T1000 (cell line): Measurements from ENCODE around the gene ARFGEF3.

Source experiments
- DNase-seq: peaks from one replicate; lab custom pipeline; 2025; ENCODE audit warnings: mixed read lengths; lab: John Stamatoyannopoulos, UW

The ARFGEF3 gene

DNA sequence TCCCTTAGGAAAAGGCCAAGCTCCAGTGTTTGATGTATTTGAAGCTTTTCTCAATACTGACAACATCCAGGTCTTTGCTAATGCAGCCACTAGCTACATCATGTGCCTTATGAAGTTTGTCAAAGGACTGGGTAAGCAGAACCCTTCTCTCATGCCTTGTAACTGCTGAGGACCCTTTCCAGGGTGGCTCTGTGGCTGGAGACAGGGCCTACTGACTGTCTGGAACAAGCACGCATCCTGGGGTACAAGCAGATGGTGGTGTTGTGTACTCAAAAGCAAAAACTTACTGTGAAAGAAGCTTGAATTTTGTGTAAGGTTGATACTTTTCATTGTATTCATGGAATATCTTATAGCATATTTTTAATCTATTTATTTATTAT, 147.0 kb downstream of the ARFGEF3 start:
- DNase-seq, result no peak

DNA sequence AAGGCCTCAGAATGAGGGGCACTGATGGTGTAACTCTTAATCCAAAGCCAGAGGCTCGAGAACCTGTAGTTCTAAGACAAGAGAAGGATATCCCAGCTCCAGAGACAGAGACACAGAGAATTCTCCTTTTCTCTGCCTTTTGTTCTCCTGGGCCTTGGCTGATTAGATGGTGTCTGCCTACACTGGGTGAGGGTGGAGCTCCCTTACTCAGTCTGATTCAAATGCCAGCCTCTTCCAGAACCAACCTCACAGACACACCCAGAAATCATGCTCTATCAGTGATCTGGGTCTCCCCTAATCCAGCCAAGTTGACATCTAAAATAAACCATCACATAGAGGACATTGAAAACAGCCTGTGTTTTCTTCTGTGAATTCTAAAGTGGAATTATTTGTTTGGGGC, 148.0 kb downstream of the ARFGEF3 start:
- DNase-seq, result no peak

DNA sequence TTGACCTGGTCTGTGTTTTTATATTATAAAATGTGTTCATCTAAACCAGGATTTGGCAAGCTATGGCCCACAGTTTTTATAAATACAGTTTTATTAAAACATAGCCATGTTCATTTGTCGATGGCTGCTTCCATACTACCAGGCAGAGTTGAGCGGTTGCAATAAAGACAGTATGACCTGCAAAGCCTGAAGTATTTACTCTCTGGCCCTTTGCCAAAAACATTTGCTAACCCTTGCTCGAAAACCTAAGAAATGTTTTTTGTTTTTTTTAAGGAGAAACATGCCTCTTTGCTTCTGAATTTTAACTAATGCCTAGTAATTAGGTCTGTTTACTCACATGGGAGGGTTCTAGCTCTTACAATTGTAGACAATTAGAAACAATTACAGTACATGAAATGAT, 148.6 kb downstream of the ARFGEF3 start:
- no peak for DNase-seq

DNA sequence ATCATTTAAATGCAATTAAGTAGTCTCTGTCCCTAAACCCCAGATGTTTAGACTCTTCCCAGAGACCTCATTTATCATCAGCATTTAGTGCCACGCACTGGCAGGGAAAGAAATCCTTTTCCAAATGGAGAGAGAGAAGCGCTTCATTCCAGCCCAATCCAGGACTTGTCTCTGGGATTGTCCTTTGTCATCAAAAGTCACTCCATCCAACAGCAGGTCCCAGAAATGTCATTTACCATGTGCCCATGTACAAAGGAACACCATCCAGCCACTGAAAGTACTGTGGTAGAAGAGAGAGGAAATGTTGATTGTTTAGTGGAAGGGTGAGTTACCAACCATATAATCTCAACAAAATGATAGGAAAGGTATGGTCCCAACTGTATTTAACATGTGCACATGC, 149.1 kb downstream of the ARFGEF3 start:
- no peak for DNase-seq

DNA sequence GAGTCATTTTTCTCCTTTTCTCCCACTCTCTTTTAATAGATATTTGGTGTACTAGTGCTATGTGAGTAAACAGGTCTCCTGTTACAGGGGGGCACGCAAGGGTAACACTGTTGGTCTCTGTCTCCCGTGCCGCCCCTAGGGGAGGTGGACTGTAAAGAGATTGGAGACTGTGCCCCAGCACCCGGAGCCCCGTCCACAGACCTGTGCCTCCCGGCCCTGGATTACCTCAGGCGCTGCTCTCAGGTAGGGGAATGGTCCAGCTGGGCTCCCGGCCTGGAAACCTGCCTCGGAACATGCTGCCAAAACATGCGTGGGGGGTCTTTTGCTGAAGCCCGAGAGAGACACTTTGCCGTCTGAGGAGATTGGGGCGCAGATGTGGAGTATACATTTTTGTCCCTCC, 149.5 kb downstream of the ARFGEF3 start:
- no peak for DNase-seq

DNA sequence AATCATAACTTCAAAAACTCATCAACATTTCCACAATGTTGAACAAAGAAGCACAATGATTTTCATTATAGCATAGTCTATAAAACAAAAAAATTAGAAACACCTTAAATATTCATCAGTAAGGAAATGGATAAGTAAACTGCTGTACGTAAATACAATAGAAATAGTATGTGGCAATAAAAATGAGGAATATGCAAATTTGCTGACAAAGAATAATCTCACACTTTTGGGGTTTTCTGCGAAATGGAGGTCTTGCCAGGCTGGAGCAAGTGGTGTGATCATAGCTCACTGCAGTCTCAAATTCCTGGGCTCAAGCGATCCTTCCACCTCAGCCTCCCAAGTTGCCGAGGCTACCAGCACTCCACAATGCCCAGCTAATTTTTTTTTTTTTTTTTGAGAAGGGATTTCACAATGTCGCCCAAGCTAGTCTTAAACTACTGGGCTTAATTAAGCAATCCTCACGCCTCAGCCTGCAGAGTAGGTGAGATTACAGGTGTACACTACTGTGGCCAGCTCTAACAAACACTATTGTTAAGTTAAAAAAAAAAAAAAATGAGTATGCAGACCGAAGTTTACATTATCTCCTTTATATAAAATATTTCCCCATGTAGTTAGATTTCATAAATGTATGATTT, 157.1 kb downstream of the ARFGEF3 start:
- DNase-seq, result no peak

DNA sequence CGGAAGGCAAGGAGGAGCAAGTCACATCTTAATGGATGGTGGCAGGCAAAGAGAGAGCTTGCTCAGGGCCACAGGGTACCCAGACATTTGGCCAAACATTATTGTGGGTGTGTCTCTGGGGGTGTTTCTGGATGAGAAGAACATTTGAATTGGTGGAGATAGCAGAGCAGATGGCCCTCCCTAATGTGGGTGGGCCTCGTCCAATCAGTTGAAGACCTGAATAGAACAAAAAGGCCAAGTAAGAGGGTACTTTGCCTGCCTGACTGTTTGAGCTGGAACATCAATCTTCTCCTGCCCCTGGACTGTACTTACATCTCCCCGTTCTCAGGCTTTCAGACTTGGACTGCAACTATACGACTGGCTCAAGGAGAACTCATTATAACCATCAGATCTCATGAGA, 160.2 kb downstream of the ARFGEF3 start:
- no peak for DNase-seq

DNA sequence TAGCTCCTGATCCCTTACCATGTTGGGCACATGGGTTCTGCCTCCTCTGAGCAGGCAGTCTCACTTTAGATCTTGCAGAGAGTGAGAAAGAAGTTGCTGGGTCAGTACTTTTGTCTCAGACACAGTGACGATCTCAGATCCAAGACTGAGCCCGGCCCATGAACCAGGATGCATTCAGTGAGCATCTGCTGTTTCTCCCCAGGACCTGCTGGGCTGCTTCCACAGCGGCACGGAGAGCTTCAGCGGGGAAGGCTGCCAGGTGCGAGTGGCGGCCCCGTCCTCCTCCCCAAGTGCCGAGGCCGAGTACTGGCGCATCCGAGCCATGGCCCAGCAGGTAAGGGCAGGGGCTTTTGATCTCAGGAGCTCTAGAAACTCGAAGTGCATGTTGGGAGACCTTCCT, 162.1 kb downstream of the ARFGEF3 start:
- no peak for DNase-seq

DNA sequence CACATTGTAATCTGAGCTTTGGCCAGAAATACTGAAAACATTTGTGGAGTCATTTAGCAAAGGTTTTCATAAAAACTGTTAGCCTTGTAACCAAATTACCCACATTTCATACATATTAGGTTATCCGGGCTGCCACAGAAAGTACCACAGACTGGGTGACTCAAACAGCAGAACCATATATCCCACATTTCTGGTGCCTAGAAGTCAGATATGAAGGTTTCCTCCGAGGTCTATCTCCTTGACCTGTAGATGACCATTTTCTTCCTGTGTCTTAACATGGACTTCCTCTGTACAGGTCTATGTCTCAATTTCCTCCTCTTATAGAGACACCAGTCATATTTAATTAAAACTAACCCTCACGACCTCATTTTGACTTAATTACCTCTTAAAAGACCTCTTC, 166.5 kb downstream of the ARFGEF3 start:
- no peak for DNase-seq

DNA sequence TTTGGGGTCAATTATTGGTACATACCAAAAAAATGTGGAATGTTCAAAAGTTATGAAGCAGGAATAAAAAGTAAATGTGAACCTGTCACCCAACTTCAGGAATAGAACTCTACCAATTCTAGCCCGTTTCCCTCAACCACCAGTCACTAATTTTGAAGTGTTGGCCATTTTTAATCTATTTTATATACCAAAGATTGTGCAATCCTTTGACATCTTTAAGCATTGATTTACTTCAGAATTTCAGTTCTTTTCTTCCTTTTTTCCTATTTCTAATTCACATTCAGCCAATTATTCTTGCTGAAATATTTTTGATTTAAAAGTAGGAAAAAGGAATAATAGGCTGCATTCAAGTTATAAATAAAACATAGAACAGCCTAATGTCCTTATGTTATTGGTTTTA, 169.0 kb downstream of the ARFGEF3 start:
- no peak for DNase-seq

DNA sequence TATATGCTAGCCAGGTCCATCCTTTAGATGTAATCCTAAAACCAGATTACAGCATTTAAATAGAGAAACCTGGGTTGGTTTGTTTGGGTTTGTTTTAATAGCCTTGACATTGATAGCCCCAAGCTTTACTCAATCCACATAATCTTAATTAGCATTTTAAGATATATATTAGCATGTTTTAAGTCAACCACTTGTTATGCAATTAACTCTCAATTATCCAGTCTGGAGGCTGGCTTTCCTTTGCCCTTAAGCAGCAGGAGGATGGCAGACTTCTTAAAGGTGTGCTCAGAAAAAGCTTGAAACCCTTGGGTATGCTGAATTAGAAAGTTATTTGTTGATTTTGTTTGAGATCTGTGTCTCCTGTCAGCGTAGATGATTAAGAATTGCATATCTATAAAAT, 169.7 kb downstream of the ARFGEF3 start:
- DNase-seq, result no peak

DNA sequence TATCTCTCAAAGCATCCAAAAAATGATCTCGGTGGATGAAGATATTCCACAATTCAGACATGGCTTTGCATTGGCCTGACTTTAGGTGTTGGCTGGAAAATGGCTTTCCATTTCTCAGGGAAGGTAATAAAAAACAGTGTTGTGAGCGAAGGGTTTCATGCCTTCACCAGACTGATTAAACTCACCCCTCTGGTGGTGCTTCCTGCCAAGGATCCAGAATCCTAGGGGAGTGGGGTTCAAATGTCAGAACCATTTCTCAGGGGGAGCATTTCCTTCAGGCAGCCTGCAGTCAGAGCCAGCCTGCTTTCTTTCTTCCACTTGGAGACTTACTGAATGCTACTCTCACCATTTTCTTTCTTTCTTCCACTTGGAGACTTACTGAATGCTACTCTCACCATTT, 170.2 kb downstream of the ARFGEF3 start:
- DNase-seq, result no peak

DNA sequence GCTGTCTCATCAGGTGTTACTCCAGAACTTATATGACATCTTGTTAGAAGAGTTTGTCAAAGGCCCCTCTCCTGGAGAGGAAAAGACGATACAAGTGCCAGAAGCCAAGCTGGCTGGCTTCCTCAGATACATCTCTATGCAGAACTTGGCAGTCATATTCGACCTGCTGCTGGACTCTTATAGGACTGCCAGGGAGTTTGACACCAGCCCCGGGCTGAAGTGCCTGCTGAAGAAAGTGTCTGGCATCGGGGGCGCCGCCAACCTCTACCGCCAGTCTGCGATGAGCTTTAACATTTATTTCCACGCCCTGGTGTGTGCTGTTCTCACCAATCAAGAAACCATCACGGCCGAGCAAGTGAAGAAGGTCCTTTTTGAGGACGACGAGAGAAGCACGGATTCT, 172.3 kb downstream of the ARFGEF3 start:
- no peak for DNase-seq

DNA sequence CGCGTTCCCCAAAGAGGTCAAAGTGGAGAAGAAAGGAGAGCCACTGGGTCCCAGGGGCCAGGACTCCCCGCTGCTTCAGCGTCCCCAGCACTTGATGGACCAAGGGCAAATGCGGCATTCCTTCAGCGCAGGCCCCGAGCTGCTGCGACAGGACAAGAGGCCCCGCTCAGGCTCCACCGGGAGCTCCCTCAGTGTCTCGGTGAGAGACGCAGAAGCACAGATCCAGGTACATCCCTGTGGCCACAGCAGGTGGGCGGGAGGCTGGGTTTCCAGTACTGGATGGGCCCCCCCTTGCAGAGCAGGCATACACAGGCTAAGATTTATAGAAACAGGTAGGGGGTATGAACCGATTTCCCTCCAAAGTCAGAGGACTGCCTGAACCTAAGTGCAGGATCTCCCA, 173.2 kb downstream of the ARFGEF3 start:
- DNase-seq, result no peak

DNA sequence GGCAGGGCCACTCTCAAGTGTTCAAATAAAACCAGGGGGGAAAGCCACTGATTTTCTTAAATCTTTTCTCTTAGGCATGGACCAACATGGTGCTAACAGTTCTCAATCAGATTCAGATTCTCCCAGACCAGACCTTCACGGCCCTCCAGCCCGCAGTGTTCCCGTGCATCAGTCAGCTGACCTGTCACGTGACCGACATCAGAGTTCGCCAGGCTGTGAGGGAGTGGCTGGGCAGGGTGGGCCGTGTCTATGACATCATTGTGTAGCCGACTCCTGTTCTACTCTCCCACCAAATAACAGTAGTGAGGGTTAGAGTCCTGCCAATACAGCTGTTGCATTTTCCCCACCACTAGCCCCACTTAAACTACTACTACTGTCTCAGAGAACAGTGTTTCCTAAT, 174.5 kb downstream of the ARFGEF3 start:
- DNase-seq, result no peak

DNA sequence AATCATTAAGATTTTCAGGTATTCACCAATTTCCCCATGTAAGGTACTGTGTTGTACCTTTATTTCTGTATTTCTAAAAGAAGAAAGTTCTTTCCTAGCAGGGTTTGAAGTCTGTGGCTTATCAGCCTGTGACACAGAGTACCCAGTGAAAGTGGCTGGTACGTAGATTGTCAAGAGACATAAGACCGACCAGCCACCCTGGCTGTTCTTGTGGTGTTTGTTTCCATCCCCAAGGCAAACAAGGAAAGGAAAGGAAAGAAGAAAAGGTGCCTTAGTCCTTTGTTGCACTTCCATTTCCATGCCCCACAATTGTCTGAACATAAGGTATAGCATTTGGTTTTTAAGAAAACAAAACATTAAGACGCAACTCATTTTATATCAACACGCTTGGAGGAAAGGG, 175.3 kb downstream of the ARFGEF3 start:
- no peak for DNase-seq

DNA sequence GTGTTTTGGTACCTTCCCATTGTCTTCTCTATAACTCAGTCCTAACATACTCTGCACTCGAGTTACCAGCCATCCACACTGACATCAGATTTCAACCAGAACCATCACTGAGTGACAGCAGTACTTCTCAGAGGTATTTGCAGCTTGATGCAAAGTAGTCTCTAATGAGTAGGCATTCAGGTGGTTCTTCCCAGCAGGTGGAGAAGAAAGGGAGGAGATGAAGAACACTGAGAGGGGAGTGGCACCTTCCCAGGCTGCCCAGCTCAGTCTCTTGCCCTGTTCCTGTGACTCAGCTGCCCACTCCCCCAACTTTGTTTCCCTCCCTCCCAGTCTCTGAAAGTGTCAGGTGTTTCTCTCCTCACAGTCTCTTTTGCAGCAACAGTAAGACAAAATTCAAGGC, 177.3 kb downstream of the ARFGEF3 start:
- DNase-seq, result no peak

DNA sequence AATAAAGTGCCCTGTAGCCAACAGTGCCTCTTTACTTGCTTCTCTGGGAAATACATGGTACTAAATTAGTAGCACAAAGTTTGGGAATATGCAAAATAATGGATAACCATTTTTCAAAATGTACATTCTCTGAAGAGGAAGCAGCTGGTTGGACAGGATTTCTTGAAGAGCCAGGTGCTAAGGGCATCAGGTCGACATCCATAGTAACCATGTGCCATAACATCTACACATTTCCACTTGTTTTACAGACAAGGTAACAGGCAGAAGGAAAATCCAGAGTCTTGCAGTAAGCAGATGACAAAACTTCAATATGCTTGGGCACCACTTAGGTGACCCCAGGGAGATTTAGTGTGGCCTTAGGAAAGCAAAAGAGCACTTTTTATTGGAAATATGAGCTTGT, 179.4 kb downstream of the ARFGEF3 start:
- DNase-seq, result no peak

DNA sequence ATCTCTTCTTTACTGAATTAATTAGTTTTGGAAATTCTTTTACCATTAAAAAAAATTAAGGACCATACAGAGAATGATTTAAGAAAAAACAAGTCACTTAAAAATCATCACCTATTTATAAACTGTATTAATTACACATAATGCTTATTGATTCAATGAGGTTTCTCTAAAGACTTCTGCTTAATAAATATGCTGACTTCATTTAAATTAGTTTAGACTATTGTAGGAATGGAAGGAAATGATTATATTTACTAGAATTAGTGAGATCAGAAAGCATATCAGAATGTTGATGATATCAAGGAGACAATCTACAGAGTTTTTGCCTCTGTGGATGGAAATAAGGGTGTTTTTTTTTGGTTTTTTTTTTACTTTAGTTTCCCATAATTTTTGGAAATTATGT, 181.4 kb downstream of the ARFGEF3 start:
- DNase-seq, result no peak

DNA sequence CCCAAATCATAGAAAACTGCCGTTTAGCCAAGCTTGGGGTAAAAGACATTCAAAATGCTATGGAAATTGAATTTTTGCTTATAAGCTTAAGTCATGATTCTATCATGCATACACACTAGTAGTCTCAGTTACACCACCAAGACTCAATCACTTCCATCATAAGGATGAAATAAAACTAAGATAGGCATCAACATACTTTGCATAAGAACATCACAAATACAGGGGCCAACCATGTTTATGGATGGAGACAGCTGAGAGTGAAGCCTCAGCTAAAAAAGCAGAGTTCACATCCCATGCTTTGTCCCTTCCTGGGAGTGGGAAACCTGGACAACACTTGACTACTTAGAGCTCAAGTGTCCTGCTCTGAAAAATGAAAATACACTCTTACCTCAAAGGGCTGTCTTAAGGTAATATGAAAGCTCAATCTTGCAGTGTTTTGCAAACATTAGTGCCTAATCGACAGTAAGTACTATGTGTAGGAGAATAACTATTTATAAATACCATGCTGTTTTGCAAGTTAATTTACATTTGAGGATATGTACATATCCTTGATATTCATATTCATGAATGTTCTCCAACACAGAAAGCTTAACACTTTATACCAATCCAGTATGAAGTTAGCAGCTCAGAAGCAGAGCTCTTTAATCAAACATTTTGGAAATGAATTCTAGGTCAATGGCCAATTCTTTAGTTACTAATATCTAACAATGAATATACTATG, 184.0 kb downstream of the ARFGEF3 start:
- DNase-seq, result no peak

DNA sequence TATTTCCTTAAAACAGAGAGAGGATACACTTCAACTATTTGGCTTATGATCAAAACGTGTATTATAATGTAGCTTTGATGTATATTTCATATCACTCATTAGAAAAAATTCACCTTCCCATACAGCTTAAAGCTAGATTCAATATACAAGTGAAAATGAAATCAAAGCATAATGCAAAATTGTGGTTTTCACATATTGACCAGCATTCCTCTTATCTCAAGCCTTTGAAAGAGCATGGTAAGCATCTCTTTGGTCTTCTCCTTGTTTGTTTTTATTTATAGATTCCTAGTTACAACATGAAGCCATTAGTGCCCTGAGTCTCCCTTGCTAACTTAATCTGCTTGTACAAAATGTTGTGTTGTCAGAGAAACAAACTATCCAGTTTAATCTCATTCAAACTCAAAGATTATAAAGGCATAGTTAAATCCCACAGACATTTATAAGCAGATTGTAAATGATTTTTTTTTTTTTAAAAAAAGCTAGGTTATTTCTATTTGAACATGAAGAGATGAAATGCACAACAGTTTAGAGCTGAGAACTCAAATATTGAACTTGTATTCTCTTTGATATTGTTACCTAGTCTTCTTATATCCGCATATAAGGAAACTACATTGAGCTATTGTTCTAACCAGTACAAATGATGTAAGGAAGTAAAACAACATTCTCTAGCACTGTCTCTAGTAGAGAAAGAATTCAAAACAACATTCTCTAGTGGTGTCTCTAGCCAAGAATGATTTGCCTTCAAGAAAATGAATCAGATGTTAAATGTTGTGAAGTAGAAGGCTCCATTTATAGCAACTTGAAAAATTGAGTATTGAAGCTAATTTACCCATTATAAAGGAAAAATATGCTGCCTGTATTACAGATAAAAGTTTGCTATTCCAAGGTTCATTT, 184.8 kb downstream of the ARFGEF3 start:
- DNase-seq, result no peak

DNA sequence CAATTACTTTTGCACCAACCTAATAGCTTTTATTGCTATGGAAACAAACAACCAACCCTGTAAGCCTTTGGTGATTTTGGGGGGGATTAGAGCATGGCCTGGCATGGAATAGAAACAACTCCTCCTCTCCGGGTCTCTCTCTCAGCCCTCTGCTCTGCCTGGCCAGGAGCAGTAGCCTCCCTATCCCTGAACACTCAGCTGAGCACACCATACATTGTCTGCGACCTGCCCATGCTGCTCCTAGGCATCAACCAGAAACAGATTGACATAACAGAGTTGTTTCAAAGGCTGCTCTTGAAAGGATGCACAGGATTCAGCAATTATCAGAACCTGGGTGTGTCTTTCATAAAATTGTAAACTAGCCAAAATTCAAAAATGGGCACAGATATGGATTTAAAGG, 186.1 kb downstream of the ARFGEF3 start:
- DNase-seq, result no peak

DNA sequence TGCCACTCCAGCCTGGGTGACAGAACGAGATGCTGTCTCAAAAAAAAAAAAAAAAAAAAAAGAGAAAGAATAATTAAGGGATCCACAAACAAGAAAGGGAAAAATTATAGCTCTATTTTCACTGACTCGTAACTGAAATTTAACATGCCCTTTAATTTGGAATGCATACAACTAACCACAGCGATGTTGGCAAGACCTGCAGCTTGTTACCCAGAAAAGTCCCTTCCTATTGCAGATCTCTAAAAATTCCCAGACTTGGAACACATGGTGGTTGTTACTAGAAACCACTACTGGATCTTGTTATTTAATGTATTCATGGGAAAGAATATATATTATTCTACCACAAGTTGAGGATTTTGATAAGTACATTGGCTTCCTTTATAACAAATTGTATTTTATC, 188.2 kb downstream of the ARFGEF3 start:
- DNase-seq, result no peak
